Dendritic cell treated with granulocyte-macrophage colony-stimulating factor and Interleukin-4, amounts not matched to agents 40 ng/mL and 50 ng/mL, for 4 days (primary cell): ENCODE results near the gene CRACDL.

Experiments
- H3K27ac Mint-ChIP-seq: one replicate; pipeline ENCODE4 v1.8.0; 2022; ENCODE audit warnings: mild to moderate bottlenecking, mixed read lengths
- H3K27me3 Mint-ChIP-seq: one replicate; pipeline ENCODE4 v1.8.0; 2022; ENCODE audit warnings: mild to moderate bottlenecking, mixed read lengths
- H3K36me3 Mint-ChIP-seq: one replicate; pipeline ENCODE4 v1.8.0; 2022; ENCODE audit warnings: low read depth, mixed read lengths
- H3K4me1 Mint-ChIP-seq: one replicate; pipeline ENCODE4 v1.8.0; 2022; ENCODE audit warnings: low read depth, mixed read lengths
- H3K4me3 Mint-ChIP-seq: one replicate; pipeline ENCODE4 v1.8.0; 2022; ENCODE audit warnings: mild to moderate bottlenecking, moderate library complexity, mixed read lengths
- H3K9me3 Mint-ChIP-seq: one replicate; pipeline ENCODE4 v1.8.0; 2022; ENCODE audit warnings: mixed read lengths
- intact Hi-C: fragments of 100-400 bp; cut with micrococcal nuclease; formaldehyde crosslinking; loops from one replicate; pipeline ENCODE4 v1.15.0; 2022

The CRACDL gene

DNA sequence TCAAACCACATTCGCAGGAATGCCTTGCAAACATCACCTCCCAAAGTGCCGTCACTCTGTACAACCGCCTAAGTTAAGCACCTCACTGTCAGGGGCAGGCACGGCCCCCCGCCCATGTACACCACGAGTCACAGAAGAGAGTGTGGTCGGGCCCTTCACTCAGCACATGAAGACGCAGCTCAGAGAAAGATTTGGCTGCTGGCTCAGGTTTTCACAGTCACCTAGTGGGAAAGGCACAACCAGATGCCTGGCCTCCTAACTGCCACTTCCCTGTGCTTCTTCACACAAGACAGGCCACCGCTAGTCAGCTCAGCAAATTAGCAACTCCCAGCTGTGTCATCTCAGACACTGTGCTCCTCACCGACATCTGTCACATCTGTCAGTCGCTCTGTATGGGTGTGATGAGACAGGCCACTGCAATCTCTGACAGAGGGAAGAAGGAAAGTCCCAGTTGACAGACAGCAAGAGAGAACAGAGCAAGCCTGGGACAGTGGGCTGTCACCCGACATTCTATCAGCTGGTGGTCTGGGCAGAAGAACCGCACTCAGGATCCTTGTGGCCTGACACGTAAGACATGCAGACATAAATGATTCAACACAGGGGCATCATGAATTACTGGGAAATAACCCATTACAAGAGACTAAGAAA, 60.8 kb downstream of the CRACDL start:
- no peak overlapping the region for H3K4me3 Mint-ChIP-seq
- no peaks in the 10 kb centered on the region for H3K4me1 Mint-ChIP-seq
- peaks cover 2% of the 10 kb centered on the region for H3K27me3 Mint-ChIP-seq
- intact Hi-C loops, result no loop called here
- no peaks in the 10 kb centered on the region for H3K9me3 Mint-ChIP-seq
- no peak overlapping the region for H3K27ac Mint-ChIP-seq
- H3K36me3 Mint-ChIP-seq, result no peaks in the 10 kb centered on the region

- Mint-ChIP-seq H3K36me3 (no peaks in the 10 kb centered on the region), H3K27me3 (peaks cover 2% of the 10 kb centered on the region), H3K9me3 (no peaks in the 10 kb centered on the region), H3K4me3 (no peak overlapping the region), H3K4me1 (no peaks in the 10 kb centered on the region), H3K27ac (no peak overlapping the region)
- intact Hi-C loops, result no loop called here
Observed at GRCh38 chr2:98874186-98874689, 61.8 kb downstream of the CRACDL start.

- H3K9me3 Mint-ChIP-seq, result no peaks in the 10 kb centered on the region
- intact Hi-C loops, result no loop called here
- peaks cover 2% of the 10 kb centered on the region for H3K27me3 Mint-ChIP-seq
- H3K36me3 Mint-ChIP-seq, result no peaks in the 10 kb centered on the region
- H3K4me3 Mint-ChIP-seq, result no peak overlapping the region
- no peak overlapping the region for H3K27ac Mint-ChIP-seq
- H3K4me1 Mint-ChIP-seq, result no peaks in the 10 kb centered on the region
Observed at GRCh38 chr2:98872526-98872925, 63.5 kb downstream of the CRACDL start.

DNA sequence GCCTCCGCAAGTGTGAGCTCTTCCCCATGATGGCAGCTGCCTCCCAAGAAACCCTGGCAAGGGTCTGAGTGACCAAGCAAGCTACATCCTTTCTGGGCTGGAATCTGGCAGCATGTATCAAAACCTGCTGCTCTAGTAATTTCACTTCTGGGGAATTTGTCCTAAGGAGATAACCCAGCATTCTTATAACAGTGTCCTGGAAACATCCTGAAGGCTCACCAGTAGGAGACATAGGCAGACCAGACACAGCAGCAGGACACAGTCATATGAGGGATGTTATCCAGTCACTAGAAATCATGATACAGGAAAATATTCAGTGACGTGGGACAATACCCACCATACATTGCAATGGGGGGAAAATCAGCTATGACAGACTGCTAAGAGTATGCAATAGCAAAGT, 64.5 kb downstream of the CRACDL start:
- no peak overlapping the region for H3K27ac Mint-ChIP-seq
- H3K4me3 Mint-ChIP-seq, result no peak overlapping the region
- H3K27me3 Mint-ChIP-seq, result peaks cover 2% of the 10 kb centered on the region
- no peaks in the 10 kb centered on the region for H3K36me3 Mint-ChIP-seq
- no peaks in the 10 kb centered on the region for H3K9me3 Mint-ChIP-seq
- no peaks in the 10 kb centered on the region for H3K4me1 Mint-ChIP-seq
- intact Hi-C loops, result no loop called here

DNA sequence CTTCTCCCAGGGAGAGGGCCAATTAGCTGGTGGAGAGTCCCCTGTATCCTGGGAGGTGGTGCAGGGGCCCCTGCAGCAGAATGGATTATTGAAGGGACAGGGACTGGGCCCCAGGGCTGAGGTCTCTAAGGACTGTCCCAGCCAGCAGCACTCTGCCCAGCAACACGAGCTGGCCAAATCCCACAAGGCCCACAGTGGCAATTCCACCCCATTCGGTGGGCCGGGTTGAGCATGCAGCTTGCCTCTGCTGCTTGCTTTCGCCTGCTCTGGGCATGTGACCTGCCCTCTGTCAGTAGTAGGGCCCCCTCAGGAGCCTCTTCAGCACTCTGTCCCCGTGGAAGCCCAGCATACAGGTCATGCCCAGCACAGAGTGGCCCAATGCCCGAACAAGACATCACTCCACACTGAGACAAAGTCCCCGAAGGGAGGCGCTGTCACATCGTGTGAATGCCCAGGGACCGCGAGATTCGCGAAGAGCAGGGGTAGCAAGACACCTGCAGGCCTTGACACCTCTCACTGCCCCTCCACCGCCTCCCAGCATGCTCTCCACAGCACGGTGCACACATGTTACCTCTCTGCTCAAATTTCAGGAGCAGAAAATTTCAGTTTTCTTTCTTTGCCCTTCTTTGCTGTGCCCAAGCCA, 65.4 kb downstream of the CRACDL start:
- H3K4me1 Mint-ChIP-seq, result no peaks in the 10 kb centered on the region
- intact Hi-C loops, result no loop called here
- peaks cover 2% of the 10 kb centered on the region for H3K27me3 Mint-ChIP-seq
- H3K4me3 Mint-ChIP-seq, result no peak overlapping the region
- H3K27ac Mint-ChIP-seq, result no peak overlapping the region
- H3K36me3 Mint-ChIP-seq, result no peaks in the 10 kb centered on the region
- no peaks in the 10 kb centered on the region for H3K9me3 Mint-ChIP-seq

DNA sequence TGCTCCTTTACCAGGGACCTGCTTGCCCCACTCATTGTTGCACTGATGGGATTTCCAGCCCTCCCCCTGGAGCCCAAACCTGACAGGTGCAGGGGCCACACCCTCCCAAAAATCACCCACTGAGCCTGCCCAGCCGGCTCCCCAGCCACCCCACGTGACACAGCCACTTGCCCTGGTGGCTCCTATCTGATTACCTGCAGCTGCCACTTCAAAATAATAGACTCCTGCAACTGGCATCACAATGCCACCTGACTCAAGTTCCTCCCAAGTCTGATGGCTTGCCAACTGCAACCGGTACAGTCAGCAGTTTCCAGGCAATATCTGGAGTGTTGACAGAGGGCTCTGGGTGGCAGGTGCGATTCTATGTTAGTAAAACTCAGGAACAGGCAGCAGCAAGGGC, 66.2 kb downstream of the CRACDL start:
- no peak overlapping the region for H3K4me3 Mint-ChIP-seq
- no peak overlapping the region for H3K27ac Mint-ChIP-seq
- peaks cover 2% of the 10 kb centered on the region for H3K27me3 Mint-ChIP-seq
- intact Hi-C loops, result no loop called here
- H3K9me3 Mint-ChIP-seq, result no peaks in the 10 kb centered on the region
- no peaks in the 10 kb centered on the region for H3K4me1 Mint-ChIP-seq
- no peaks in the 10 kb centered on the region for H3K36me3 Mint-ChIP-seq

DNA sequence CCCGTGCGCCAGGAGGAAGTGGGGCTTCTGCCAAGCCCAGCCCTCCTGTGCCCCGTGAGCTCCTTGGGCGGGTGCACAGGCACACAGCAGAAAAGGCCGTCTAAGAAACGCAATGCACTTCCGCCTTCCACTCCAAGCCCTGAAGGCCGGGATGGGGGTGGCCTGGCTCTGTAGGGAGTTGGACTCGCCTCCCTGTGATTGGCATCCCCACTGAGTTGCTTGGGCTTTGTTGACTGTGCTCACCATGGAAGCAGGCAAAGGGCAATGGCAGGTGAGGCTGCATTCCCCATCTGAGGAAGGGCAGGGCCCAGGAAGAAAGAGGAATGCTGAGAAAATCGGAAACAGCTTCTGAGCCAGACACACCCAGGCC, 66.8 kb downstream of the CRACDL start:
- H3K4me1 Mint-ChIP-seq, result no peaks in the 10 kb centered on the region
- intact Hi-C loops, result no loop called here
- H3K9me3 Mint-ChIP-seq, result no peaks in the 10 kb centered on the region
- peaks cover 2% of the 10 kb centered on the region for H3K27me3 Mint-ChIP-seq
- no peak overlapping the region for H3K27ac Mint-ChIP-seq
- H3K4me3 Mint-ChIP-seq, result no peak overlapping the region
- H3K36me3 Mint-ChIP-seq, result no peaks in the 10 kb centered on the region

DNA sequence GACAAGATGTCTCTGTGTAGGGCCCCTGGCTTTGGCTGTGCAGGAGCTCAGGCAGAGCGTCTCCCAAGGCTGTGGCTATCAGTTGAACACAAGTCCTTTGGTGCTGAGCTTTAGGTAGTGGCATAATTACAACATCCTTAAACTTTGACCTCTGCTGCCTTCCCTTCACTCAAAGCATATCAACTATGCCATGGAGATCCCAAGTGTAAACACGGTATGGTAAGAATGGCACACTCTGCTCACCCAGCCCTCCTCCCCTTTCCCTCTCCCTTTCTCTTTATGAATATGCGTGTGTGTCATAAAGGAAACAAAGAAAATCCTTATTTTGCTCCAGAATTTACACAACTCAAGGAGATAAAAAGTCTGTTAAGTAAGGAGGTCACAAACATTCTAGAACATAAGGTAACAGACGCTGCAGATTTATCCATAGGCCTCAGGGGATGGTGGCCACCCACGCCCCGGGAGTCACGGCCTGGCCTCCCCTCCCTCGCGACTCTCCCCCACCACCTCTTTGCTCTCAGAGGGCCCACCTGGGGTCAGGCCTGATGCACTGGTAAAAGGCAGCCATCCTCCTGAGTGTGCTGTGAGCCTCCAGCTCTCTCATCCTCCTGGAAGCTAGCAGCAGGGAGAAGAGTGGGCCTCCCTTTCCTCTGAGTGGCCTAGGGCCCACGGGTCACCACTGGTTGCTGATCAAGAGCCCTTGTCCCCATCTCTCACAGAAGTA, 67.3 kb downstream of the CRACDL start:
- Mint-ChIP-seq H3K36me3 (no peaks in the 10 kb centered on the region), H3K27ac (no peak overlapping the region), H3K27me3 (peaks cover 2% of the 10 kb centered on the region), H3K9me3 (no peaks in the 10 kb centered on the region), H3K4me1 (no peaks in the 10 kb centered on the region), H3K4me3 (no peak overlapping the region)
- intact Hi-C loops, result no loop called here

GRCh38 chr2:98867539-98868309, 68.3 kb downstream of the CRACDL start:
- H3K9me3 Mint-ChIP-seq, result peaks cover 3% of the 10 kb centered on the region
- intact Hi-C loops, result no loop called here

GRCh38 chr2:98866033-98866432, 70.0 kb downstream of the CRACDL start:
- intact Hi-C loops, result no loop called here
- no peak overlapping the region for H3K27ac Mint-ChIP-seq
- no peaks in the 10 kb centered on the region for H3K36me3 Mint-ChIP-seq

More at GRCh38 chr2:98867539-98868309, 68.3 kb downstream of the CRACDL start:
- Mint-ChIP-seq H3K4me3 (no peak overlapping the region), H3K27ac (no peak overlapping the region), H3K36me3 (no peaks in the 10 kb centered on the region), H3K4me1 (no peaks in the 10 kb centered on the region), H3K27me3 (peaks cover 2% of the 10 kb centered on the region)

DNA sequence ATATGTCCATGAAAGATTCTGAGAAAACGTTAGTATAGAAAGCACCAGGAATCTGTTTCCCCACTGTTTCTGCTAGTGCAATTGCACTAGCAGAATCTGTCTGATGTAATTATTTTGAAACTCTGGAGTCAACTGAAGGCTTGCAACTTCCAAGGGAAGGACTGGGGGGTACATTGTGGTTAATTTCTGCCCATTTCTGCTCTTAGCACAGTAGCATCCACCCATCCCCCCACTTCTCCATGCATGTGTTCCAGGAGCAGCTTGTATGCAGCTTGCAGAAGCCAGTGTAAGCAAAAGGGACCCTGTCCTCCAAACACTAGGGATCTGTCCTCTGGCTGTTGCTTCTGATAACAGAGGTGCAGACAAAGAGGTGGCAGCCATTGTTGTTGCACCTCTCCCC, 74.4 kb downstream of the CRACDL start:
- Mint-ChIP-seq H3K4me1 (no peaks in the 10 kb centered on the region), H3K27me3 (peaks cover 3% of the 10 kb centered on the region), H3K27ac (no peak overlapping the region), H3K36me3 (no peaks in the 10 kb centered on the region), H3K9me3 (peaks cover 31% of the 10 kb centered on the region), H3K4me3 (no peak overlapping the region)
- intact Hi-C loops, result no loop called here

More at GRCh38 chr2:98866033-98866432, 70.0 kb downstream of the CRACDL start:
- Mint-ChIP-seq H3K4me1 (no peaks in the 10 kb centered on the region), H3K4me3 (no peak overlapping the region), H3K27me3 (peaks cover 1% of the 10 kb centered on the region), H3K9me3 (peaks cover 12% of the 10 kb centered on the region)

GRCh38 chr2:98859323-98859722, 76.7 kb downstream of the CRACDL start:
- Mint-ChIP-seq H3K4me1 (no peaks in the 10 kb centered on the region), H3K27me3 (peaks cover 4% of the 10 kb centered on the region), H3K36me3 (no peaks in the 10 kb centered on the region), H3K9me3 (peaks cover 44% of the 10 kb centered on the region), H3K27ac (no peak overlapping the region), H3K4me3 (no peak overlapping the region)
- intact Hi-C loops, result no loop called here

- H3K36me3 Mint-ChIP-seq, result no peaks in the 10 kb centered on the region
- intact Hi-C loops, result no loop called here
- H3K4me1 Mint-ChIP-seq, result no peaks in the 10 kb centered on the region
- H3K9me3 Mint-ChIP-seq, result peaks cover 34% of the 10 kb centered on the region
- H3K4me3 Mint-ChIP-seq, result no peak overlapping the region
- no peak overlapping the region for H3K27ac Mint-ChIP-seq
- H3K27me3 Mint-ChIP-seq, result peaks cover 4% of the 10 kb centered on the region
Observed at GRCh38 chr2:98857001-98857400, 79.0 kb downstream of the CRACDL start.

DNA sequence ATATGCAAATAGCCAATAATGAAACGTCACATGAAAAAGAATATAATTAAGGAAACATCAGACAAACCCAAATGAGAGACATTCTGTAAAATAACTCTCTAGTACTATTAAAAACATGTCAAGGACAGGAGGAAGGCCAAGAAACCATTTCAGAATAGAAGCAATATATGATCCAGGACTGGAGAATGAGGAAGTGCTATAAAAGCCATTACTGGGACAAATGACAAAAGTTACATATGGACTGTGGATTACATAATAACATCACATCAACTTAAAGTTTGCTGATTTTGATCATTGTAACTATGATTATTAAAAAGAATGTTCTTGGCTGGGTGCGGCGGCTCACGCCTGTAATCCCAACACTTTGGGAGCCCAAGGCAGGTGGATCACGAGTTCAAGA, 81.3 kb downstream of the CRACDL start:
- Mint-ChIP-seq H3K27me3 (peaks cover 9% of the 10 kb centered on the region), H3K9me3 (peaks cover 26% of the 10 kb centered on the region), H3K27ac (no peak overlapping the region), H3K4me1 (no peaks in the 10 kb centered on the region), H3K4me3 (no peak overlapping the region), H3K36me3 (no peaks in the 10 kb centered on the region)
- intact Hi-C loops, result no loop called here
